ENCODE data around the gene LRBA.
"Not testable (repeated sequence)": the region's sequence is repeated elsewhere in the genome, so short reads cannot be mapped to it uniquely, and the experiment has no call there.

The LRBA gene

DNA sequence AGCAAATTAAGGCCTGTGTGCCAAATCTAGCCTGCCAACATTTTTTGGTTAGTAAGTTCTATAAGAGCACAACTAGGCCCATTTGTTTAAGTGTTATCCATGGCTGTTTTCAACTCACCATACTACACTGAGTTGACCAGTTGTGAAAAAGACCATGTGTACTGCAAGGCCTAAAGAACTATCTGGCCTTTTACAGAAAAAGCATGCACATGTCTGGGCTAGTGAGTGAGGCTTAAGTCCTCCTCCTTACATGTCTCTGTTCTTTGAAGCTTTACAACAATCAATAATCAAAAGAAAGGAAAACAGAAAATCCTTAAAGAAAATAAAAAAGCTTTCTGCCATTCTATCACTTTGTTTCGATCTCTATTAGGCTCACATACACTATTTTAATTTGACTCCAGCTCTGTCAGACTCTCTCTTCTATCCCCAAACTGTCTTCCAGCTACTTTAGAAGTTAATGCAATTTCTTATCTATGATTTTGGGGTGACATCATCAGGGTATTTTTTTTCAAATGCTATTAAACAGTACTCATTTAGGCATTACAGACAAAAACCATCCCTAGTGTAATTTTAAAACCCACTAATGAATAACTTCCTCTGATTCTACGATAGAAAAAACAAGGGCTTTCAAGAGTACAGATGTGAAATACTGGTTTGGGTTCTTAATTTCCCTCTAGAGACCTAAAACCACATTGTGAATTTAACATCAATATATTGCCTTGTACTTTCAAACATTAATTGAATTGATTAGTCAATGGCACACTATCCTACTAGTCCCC lies 271.3 kb downstream of the LRBA start:
- no peak for DNase-seq (ENCODE audit: low read depth in 2 of 2, low spot score in 1 of 2)

DNA sequence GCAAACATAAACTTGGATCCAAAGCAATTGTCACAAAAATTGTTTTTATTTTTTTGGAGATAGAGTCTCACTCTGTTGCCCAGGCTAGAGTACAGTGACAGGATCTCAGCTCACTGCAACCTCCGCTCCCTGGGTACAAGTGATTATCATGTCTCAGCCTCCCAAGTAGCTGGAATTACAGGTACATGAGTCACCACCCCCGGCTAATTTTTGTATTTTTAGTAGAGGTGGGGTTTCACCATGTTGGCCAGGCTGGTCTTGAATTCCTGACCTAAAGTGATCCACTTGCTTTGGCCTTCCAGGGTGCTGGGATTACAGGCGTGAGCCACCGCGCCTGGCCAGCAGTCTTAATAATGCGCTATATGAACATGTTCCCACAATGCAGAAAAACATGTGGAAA lies 272.2 kb downstream of the LRBA start:
- not testable (repeated sequence) for DNase-seq (ENCODE audit: low read depth in 2 of 2, low spot score in 1 of 2)

DNA sequence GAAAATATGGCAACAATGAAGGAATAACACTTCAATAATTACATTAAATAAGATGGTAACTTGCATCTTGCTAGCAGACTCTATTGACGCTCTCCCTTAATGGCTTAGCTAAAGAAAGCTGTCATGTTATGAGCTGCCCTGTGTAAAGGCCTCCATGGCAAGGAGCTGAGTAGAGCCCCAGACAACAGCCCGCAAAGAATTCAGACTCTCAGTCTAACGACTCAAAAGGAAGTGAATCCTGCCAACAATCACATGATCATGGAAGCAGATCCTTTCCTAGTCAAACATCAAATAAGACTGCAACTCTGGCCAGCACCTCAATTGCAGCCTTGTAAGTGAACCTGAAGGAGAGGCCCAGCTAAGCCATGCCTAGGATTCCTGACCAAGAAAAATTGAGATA lies 275.5 kb downstream of the LRBA start:
- no peak for DNase-seq (ENCODE audit: low read depth in 2 of 2, low spot score in 1 of 2)

DNA sequence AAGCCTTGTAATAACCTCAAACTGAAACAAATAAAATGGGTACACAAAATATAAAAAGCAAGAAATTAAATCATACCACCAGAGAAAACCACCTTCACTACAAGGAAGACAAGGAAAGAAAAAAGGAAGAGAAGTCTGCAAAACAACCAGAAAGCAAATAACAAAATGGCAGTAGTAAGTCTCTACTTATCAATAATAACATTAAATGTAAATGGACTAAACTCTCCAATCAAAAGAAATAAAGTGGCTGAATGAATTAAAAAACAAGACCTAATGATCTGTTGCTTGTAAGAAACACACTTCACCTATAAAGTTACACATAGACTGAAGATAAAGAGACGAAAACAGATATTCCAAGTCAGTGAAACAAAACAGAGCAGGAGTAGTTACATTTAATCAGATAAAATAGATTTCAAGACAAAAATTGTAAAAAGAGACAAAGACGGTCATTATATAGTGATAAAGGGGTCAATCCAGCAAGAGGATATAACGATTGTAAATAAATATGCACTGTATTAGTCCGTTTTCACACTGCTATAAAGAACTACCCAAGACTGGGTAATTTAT lies 289.0 kb downstream of the LRBA start:
- DNase-seq (ENCODE audit: low read depth in 2 of 2, low spot score in 1 of 2) = no peak

DNA sequence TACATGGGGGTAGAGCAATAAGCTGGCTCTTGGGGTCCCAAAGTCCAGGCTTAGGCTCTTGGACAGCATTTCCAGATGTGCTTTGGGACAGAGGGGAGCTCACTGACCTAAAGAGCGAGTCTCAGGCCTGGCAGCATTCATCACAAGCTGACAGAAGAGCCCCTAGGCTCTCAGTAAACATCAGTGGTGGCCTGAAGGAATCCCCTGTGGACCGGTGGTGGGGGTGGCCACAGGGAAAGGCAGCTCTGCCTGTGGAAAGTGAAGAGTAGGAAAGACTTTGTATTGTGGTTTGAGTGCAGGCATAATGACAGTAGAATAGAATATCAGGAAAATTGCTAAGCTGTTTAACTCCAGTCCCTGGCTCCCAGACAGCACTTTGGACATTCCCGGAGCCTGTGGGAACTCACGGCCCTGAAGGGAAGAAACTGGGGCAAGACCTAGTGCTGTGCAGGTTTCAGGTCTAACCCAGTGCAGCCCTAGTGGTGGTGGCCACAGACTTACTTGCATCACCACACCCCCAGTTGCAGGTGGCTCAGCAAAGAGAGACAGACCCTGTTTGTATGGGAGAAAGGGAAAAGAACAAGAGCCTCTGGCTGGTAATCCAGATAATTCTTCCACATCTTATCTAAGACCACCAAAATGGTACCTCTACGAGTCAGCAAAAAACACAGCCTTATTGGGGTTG lies 291.2 kb downstream of the LRBA start:
- no peak for DNase-seq (ENCODE audit: low read depth in 2 of 2, low spot score in 1 of 2)

DNA sequence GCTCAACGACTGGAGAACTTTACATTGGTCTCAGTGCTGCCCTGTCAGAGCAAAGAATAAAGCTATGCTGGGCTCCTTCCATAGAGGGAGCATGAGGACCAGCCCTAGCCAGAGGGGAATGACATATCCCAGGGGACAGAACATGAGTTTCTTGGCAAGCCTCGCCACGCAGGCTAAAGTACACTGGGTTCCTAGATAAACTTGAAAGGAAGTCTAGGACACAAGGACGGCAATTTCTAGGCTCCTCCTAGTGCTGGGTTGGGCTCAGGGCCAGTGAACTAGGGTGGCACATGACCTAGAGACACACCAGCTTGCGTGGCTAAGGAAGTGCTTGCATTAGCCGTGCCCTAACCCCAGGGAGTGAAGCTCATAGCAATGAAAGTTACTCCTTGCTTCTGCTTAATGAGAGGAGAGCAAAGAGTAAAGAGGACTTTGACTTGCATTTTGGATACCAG lies 292.1 kb downstream of the LRBA start:
- no peak for DNase-seq (ENCODE audit: low read depth in 2 of 2, low spot score in 1 of 2)

DNA sequence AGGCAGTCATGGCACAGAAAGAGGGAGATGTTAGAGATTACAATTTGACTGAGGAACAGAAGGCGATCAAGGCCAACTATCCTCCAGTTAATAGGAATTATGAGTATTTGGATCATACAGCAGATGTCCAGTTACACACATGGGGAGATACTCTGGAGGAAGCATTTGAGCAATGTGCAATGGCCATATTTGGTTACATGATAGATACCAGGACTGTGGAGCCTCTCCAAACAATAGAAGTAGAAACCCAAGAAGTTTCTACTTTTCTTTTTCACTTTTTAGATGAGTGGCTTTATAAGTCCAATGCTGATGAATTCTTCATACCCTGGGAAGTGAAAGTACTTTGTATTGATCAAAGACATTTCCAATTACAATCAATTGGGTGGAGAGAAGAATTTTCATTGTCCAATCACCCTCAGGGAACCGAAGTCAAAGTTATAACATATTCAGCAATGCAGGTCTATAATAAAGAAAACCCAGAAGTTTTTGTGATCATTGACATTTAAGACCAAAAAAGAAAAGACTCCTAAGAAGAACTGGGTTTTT lies 294.0 kb downstream of the LRBA start:
- no peak for DNase-seq (ENCODE audit: low read depth in 2 of 2, low spot score in 1 of 2)

DNA sequence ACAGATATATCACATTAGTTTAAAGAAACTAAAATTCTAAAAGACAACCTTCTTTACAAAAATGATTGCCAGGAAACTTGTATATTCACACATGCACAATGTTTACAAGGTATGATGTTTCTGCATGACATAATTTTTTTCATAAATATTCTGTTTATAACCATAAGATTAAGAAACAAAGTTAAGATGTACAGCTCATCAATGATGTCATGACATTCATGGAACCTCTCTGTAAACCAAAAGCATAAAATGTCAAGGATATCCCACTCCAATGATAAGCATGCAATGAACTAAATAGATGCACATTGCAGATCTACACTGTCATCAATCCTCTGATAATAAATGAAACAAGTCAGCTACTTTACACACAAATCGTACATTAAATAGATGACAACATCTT lies 297.1 kb downstream of the LRBA start:
- DNase-seq (ENCODE audit: low read depth in 2 of 2, low spot score in 1 of 2) = no peak

DNA sequence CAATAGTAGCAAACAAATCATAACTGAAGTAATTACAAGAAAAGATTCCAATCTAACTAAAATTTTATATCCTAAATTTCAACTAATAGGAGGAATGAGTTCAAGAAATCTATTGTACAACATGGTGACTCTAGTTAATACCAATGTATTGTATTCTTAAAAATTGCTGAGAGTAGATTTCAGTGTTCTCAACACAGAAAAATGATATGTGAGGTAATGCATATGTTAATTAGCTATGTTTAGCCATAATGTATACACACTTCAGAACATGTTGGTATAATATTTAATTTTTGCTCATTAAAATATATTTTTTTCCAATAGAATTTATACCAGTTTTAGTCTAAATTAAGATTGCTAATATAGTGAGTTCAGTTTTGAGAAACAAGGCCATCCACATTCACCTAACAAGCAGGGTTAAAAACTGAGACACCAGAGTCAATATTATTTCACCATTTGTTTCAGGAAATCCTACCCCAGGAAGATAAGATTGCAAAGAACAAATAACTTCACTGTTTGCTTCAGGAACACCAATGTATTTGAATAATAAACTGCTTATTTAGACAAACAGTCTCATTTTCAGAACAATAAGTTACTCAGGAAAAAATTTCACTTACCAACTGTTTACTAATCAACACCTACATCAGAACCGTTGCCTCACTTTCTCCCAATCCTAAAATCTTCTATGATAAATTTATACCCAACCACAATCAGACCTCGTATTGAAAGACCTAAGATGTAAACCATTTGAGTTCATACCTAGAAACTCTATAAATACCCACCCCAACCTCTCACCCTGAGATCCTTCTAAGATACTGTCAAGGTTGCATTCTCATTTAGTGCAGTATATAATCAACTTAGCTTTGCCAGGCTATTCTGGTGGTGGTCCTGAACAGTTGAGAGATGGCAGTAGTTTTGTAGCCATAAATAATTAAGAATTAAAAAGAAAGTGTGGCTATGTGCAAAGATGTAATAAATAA lies 300.3 kb downstream of the LRBA start:
- no peak for DNase-seq (ENCODE audit: low read depth in 2 of 2, low spot score in 1 of 2)

DNA sequence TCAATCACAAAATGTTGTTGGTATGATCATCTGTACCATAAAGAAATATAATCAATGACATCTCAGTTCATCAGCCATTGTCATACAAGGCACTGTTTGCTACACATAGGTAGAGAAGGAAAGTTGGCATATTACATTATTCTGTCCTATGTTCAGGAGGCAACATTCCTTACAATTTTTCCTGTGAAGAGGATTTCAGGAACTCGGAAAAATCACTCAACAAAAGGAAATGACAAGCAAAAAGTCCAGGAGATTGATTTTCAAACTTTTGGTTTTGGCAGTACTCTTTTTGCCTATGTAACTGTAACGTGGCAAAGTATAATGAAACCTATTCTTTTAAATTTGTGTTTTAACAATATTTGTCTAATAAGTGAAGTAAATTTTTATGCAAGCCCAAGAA lies 301.8 kb downstream of the LRBA start:
- DNase-seq (ENCODE audit: low read depth in 2 of 2, low spot score in 1 of 2) = no peak

DNA sequence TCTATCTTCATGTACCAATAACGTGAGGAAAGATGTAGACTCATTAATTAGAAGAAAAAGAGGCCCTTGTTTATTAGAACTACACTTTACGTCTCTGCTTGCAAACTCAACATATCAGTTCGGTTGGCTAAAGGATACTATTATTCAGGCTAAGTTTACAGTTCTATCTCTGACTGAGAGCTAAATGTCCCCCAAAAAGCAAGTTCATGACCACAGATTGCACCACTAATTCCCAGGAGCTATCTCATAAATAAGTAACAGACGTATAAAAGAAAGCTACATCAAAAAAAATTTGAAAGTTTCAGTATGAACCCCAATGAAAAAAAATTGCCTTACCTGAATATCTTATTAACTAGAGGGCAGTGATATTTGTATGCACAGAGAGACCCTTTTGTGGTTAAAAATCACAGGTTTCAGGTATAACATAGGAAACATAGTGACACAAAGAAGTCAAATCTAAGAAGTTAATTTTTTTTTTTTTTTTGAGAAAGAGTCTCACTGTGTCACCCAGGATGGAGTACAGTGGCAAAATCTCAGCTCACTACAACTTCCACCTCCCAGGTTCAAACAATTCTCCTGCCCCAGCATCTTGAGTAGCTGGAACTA lies 304.2 kb downstream of the LRBA start:
- DNase-seq (ENCODE audit: low read depth in 2 of 2, low spot score in 1 of 2) = no peak

DNA sequence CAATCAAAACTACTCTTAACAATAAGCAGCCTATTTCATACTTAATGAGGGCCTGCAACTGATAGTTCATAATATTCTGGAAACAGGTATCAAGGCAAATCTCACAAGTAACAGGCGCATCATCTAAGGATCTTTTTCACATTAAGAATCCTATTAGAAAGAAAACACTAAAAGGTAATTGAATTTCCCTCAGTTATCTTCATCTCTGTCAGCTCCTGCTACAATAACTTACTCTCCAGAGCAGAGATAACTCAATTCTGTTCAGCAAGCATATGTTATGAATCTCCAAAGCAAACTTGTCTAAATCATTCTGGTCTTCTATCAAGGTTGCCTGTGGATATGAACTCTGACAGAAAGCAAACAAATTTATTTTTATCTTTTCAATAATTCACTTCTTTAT lies 307.1 kb downstream of the LRBA start:
- DNase-seq (ENCODE audit: low read depth in 2 of 2, low spot score in 1 of 2) = no peak

DNA sequence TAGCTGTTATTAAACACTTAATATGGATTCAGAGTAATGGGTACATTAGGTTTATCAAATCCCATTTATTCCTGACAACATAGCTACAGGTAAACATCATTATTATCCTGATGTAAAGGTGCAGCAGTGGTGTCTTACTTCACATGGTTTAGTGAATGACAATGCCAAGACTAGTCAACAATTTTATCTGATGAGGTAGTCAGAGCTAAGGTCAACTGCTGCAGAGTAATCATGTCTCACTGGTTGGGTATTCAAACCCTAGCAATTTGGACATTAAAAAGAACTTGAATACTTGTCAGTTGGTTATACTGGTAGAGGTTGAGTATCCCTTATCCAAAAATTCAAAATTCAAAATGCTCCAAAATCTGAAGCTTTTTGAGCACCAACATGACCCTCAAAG lies 315.5 kb downstream of the LRBA start:
- DNase-seq (ENCODE audit: low read depth in 2 of 2, low spot score in 1 of 2) = no peak

DNA sequence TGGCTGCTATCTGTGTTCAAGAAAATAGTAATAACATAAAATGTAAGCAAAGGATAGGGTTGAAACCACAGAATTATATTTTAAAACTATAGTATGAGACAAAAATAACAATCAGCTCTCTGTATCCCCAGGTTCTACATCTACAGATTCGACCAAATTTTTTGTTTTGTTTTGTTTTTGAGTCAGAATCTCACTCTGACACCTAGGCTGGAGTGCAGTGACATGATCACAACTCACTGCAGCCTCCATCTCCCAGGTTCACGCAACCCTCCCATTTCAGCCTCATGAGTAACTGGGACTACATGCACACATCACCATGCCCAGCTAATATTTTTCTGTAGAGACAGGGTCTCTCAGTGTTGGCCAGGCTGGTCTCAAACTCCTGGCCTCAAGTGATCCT lies 319.9 kb downstream of the LRBA start:
- no peak for DNase-seq (ENCODE audit: low read depth in 2 of 2, low spot score in 1 of 2)

DNA sequence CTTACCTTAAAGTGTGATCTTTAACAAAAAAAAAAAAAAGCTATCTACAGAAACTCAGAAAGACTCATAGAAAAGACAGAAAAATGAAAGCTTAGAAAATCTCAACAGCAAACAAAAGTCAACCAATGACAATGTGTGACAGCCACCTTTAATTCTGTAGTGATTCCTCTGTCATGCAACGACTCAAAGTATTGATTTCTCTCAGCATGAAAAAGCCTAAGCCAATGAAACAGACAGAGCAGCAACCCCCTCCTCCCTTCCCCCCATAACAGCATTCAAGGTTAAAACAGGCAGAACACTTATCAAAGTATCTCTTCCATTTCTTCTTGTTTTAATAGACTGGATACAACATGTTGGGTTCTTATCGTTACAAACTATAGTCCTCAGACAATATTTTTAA lies 320.6 kb downstream of the LRBA start:
- DNase-seq (ENCODE audit: low read depth in 2 of 2, low spot score in 1 of 2) = no peak

DNA sequence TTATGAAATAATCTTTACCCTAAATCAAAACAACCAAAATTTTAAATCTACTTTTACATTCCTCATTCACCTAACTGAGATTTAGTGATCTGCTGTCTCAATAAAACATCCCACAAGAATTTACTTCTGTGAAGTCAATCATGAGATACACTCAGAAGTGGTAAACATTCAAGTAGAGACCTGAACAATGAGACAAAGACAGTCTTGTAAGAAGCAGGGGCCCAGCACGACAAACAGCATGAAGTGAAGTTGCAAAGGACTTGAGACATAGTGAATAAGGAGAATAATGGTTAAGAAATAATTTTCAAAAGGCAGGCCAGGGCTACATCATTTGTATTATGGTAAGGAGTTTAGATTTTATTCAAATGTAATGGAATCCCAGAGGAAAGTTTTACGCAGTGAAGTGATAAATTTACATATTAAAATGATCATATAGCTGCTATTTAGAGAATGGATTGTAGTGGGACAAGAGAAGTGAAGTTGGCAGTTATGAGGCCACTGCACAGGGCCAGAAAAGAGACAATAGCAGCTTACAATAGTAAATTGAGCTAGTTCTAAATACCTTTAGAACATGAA lies 331.2 kb downstream of the LRBA start:
- no peak for DNase-seq (ENCODE audit: low read depth in 2 of 2, low spot score in 1 of 2)

DNA sequence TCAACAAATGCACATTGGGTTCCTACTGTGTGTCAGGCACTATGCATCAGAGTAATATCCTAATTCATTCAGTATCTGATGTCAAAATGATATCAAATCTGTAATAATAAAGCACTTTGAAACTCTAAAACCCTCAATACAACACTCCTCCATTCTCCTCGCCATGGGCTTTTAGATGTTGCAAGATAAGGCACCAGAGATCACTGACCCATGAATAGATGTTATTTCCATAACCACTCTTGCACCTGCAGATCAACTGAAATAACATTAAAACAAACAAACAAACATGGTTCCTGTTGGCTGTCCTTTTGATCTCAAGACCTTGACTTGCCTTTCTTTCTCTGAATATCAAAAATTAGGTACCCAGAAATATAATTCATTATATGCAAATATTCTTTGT lies 333.0 kb downstream of the LRBA start:
- no peak for DNase-seq (ENCODE audit: low read depth in 2 of 2, low spot score in 1 of 2)

DNA sequence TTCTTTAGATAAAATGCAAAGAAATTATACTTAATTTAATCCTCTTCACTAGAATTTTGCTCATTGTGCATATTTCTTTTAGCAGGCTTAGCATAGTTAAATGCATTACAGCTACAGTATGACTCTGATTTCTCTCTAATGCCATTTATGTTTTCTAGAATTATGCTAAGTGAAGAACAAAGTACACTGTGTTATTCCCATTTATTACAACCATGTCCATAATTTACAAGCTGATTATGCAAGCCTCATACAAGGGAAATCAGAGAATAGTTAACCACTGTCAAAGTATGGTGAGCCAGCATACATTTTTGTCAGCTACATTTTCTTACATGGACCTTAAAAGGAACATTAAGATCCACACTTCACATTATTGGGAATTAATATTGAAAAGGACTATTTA lies 334.0 kb downstream of the LRBA start:
- no peak for DNase-seq (ENCODE audit: low read depth in 2 of 2, low spot score in 1 of 2)

DNA sequence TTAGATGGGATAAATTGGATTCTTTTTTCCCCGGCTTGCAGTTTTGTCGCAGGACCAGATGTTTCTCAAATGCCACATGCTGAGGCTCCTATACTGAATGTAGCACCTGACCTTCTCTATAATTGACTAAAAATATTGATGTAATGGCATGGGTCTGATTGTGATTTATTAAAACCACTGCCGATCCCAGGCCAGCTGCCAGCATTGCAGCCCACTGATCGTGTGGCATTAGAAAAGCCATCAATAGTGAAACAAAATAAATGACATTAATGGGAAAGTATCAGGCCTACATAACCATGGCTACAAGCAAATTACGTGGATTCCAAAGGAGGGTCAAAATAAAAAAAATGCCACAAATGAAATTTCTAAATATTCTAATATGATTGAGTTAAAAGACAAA lies 334.4 kb downstream of the LRBA start:
- DNase-seq (ENCODE audit: low read depth in 2 of 2, low spot score in 1 of 2) = no peak

DNA sequence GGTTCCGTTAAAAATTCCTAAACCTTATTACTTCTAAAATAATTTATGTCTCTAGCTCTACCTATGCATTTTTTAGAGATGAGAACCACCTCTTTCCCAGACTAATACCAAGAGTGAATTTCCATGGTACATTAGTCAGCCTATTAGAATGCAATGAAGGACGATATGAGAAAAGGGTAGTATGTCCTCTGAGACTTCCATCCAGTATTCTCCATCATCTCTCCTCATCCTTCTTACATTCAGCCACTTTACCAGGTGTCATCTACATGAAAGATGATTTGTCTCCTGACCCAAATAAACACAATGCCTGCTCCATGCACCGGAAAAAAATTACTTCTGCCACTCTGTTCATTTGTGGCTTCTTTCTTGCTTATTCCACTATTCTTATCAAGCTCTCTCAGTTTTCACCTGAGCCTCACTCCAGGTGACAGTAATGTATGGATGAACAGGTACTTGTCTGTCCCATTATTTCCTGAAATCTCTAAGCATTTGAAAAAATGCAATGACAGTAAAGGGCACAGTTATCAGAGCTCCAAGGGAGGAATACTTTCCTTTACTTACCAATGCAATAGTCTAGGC lies 335.2 kb downstream of the LRBA start:
- no peak for DNase-seq (ENCODE audit: low read depth in 2 of 2, low spot score in 1 of 2)
